Stimulated activated CD8-positive, alpha-beta memory T cell treated with anti-CD3 and anti-CD28 coated beads, Interleukin-12 subunit alpha, Interleukin-12 subunit beta, amount 100 ng/mL, for 1 hour (primary cell): Measurements from ENCODE around the gene FMNL2.

Source experiments
- DNase-seq: peaks from one replicate; pipeline ENCODE4 v3.0.0-alpha.2; 2020; ENCODE audit warnings: low read depth

Gene FMNL2

GRCh38 chr2:152405206-152406118, 70.5 kb downstream of the FMNL2 start:
- DNase-seq, result no peak

- no peak for DNase-seq
Observed at GRCh38 chr2:152406119-152406835, 71.3 kb downstream of the FMNL2 start.

- DNase-seq, result no peak
Observed at GRCh38 chr2:152406836-152407161, 71.8 kb downstream of the FMNL2 start.

GRCh38 chr2:152407204-152407721, 72.3 kb downstream of the FMNL2 start:
- no peak for DNase-seq

GRCh38 chr2:152407806-152408205, 72.8 kb downstream of the FMNL2 start:
- DNase-seq, result no peak

- DNase-seq, result no peak
Observed at GRCh38 chr2:152408254-152408653, 73.3 kb downstream of the FMNL2 start.

- DNase-seq, result no peak
Observed at GRCh38 chr2:152409386-152410164, 74.6 kb downstream of the FMNL2 start.

GRCh38 chr2:152410165-152410597, 75.2 kb downstream of the FMNL2 start:
- no peak for DNase-seq

GRCh38 chr2:152411154-152411553, 76.2 kb downstream of the FMNL2 start:
- no peak for DNase-seq

- DNase-seq, result no peak
Observed at GRCh38 chr2:152413228-152414030, 78.5 kb downstream of the FMNL2 start.

GRCh38 chr2:152415231-152415642, 80.3 kb downstream of the FMNL2 start:
- no peak for DNase-seq

GRCh38 chr2:152415796-152416195, 80.8 kb downstream of the FMNL2 start:
- no peak for DNase-seq

- DNase-seq, result no peak
Observed at GRCh38 chr2:152418688-152419087, 83.7 kb downstream of the FMNL2 start.

GRCh38 chr2:152419944-152420343, 85.0 kb downstream of the FMNL2 start:
- no peak for DNase-seq

- DNase-seq, result no peak
Observed at GRCh38 chr2:152420363-152420762, 85.4 kb downstream of the FMNL2 start.

GRCh38 chr2:152420936-152421335, 86.0 kb downstream of the FMNL2 start:
- DNase-seq, result no peak

- DNase-seq, result no peak
Observed at GRCh38 chr2:152421521-152422370, 86.8 kb downstream of the FMNL2 start.

GRCh38 chr2:152423684-152424083, 88.7 kb downstream of the FMNL2 start:
- DNase-seq, result no peak

- DNase-seq, result no peak
Observed at GRCh38 chr2:152425765-152426727, 91.1 kb downstream of the FMNL2 start.
